Measurements from ENCODE around the gene RARB. TPM values are rescaled to one million over a fixed set of nuclear protein-coding genes. Genes with fewer than 3 reads are reported as not detected.

Gene RARB
- total and polyA plus RNA-seq, 9 of the 15 experiments (the other 6 are each of a cell fraction or from before 2014, with no cell fraction given) = 0.15 to 1.3 (median 0.27) TPM

DNA sequence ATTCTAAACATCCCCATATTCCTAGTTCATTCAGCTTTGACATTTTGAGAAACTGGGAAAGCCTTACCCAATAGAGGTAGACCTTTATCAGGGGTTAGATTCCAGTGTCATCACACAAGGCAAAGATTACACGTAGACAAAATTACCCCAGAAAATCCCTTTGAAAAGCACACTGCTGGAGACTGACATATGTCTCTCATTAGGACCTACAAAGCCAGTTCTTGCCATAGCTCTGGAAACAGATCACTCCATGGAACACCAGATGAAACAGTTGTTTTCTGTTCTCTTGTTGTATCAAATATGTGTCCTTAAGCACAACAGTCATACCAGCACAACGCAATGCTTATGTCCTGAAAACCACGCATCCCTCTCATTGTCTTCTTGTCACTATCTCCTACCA lies 44.7 kb downstream of the RARB start:
- Histone ChIP-seq H3K27ac (ENCODE audit: extremely low read depth, low read depth, low read length) (no peak overlapping the region), H3K4me2 (ENCODE audit: insufficient read depth, low read length) (no peak overlapping the region), H3K4me1 (replicated peaks in 1 of 2; ENCODE audit: control insufficient read depth in 2 of 2, insufficient read depth in 2 of 2, low read length in 2 of 2) (no peaks in the 10 kb centered on the region), H3K36me3 (ENCODE audit: control insufficient read depth, insufficient read depth, low read length) (no peaks in the 10 kb centered on the region), H2AFZ (ENCODE audit: low read depth, low read length) (no peak overlapping the region), H3K27me3 (ENCODE audit: control insufficient read depth in 2 of 2, insufficient read depth in 2 of 2, low read length in 2 of 2) (no peaks in the 10 kb centered on the region), H4K20me1 (replicated peaks; ENCODE audit: control insufficient read depth, insufficient read depth, low read length) (no peaks in the 10 kb centered on the region), H3K79me2 (ENCODE audit: control insufficient read depth, insufficient read depth, low read length) (no peaks in the 10 kb centered on the region), H3K9me1 (ENCODE audit: control insufficient read depth, insufficient read depth, low read length) (no peaks in the 10 kb centered on the region), H3K4me3 (no peak overlapping the region), H3K9ac (ENCODE audit: insufficient read depth in 1 of 2, low read depth in 2 of 2, low read length in 2 of 2) (no peak overlapping the region), H3K9me3 (replicated peaks; ENCODE audit: control insufficient read depth, insufficient read depth, low read depth, low read length) (no peaks in the 10 kb centered on the region)
- BruUV-seq (replicated peaks) = no TSS peak
- no peak for FAIRE-seq
- ATAC-seq = no peak
- intact Hi-C loops (cut with micrococcal nuclease) = no loop called here
- CTCF ChIA-PET (ENCODE audit: low intra/inter-chr PET ratio) = no interaction called here
- DNase-seq (ENCODE audit: extremely low read depth in 1 of 4, low spot score in 3 of 4) = no peak
- in situ Hi-C loops (cut with MboI) = no loop called here
- POLR2A ChIA-PET = interaction anchor here (0.9 to 1.9 kb wide), 2 partner anchors 9 to 37 kb away, joined by 3 to 8 read pairs; no protein-coding TSS in a partner anchor
- WGBS (ENCODE audit: insufficient coverage, low coverage, missing lambda C conversion rate) = 0% methylated on average over 3 of the region's 3 CpGs
- TF ChIP-seq RFX5 (IDR thresholded peaks at IDR 0.05; ENCODE audit: low read depth, low read length) (no peak), ZNF324 (CRISPR knock-in tag; IDR thresholded peaks at IDR 0.05) (no peak), BRCA1 (IDR thresholded peaks at IDR 0.05) (no peak), BRCA1 (CRISPR knock-in tag; IDR thresholded peaks at IDR 0.05) (no peak), PHF20 (IDR thresholded peaks at IDR 0.05; ENCODE audit: partially characterized antibody) (no peak), MECOM (CRISPR knock-in tag; IDR thresholded peaks at IDR 0.05) (no peak), POLR2B (IDR thresholded peaks at IDR 0.05; ENCODE audit: low read depth, partially characterized antibody) (no peak), HLTF (IDR thresholded peaks at IDR 0.05) (no peak), KLF6 (CRISPR knock-in tag; IDR thresholded peaks at IDR 0.05; ENCODE audit: borderline replicate concordance) (no peak), FOXA3 (CRISPR knock-in tag; conservative IDR thresholded peaks at IDR 0.05 in 1 of 2, IDR thresholded peaks at IDR 0.05 in 1 of 2) (no peak), DNMT1 (IDR thresholded peaks at IDR 0.05) (no peak), PTRF (tag; IDR thresholded peaks at IDR 0.05) (no peak)
- TF ChIP-seq, protein P1, sequence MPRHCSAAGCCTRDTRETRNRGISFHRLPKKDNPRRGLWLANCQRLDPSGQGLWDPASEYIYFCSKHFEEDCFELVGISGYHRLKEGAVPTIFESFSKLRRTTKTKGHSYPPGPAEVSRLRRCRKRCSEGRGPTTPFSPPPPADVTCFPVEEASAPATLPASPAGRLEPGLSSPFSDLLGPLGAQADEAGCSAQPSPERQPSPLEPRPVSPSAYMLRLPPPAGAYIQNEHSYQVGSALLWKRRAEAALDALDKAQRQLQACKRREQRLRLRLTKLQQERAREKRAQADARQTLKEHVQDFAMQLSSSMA (CRISPR knock-in tag; IDR thresholded peaks at IDR 0.05) = no peak
- TF ChIP-seq, protein P2, sequence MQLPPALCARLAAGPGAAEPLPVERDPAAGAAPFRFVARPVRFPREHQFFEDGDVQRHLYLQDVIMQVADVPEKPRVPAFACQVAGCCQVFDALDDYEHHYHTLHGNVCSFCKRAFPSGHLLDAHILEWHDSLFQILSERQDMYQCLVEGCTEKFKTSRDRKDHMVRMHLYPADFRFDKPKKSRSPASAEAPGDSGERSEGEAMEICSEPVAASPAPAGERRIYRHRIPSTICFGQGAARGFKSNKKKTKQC (CRISPR knock-in tag; IDR thresholded peaks at IDR 0.05) = no peak
- TF ChIP-seq, protein P3, sequence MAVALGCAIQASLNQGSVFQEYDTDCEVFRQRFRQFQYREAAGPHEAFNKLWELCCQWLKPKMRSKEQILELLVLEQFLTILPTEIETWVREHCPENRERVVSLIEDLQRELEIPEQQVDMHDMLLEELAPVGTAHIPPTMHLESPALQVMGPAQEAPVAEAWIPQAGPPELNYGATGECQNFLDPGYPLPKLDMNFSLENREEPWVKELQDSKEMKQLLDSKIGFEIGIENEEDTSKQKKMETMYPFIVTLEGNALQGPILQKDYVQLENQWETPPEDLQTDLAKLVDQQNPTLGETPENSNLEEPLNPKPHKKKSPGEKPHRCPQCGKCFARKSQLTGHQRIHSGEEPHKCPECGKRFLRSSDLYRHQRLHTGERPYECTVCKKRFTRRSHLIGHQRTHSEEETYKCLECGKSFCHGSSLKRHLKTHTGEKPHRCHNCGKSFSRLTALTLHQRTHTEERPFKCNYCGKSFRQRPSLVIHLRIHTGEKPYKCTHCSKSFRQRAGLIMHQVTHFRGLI (CRISPR knock-in tag; IDR thresholded peaks at IDR 0.05) = no peak
- TF ChIP-seq, protein P4, sequence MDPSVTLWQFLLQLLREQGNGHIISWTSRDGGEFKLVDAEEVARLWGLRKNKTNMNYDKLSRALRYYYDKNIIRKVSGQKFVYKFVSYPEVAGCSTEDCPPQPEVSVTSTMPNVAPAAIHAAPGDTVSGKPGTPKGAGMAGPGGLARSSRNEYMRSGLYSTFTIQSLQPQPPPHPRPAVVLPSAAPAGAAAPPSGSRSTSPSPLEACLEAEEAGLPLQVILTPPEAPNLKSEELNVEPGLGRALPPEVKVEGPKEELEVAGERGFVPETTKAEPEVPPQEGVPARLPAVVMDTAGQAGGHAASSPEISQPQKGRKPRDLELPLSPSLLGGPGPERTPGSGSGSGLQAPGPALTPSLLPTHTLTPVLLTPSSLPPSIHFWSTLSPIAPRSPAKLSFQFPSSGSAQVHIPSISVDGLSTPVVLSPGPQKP (CRISPR knock-in tag; IDR thresholded peaks at IDR 0.05) = no peak
- TF ChIP-seq, protein P5, sequence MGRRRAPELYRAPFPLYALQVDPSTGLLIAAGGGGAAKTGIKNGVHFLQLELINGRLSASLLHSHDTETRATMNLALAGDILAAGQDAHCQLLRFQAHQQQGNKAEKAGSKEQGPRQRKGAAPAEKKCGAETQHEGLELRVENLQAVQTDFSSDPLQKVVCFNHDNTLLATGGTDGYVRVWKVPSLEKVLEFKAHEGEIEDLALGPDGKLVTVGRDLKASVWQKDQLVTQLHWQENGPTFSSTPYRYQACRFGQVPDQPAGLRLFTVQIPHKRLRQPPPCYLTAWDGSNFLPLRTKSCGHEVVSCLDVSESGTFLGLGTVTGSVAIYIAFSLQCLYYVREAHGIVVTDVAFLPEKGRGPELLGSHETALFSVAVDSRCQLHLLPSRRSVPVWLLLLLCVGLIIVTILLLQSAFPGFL (CRISPR knock-in tag; IDR thresholded peaks at IDR 0.05) = no peak
- TF ChIP-seq, protein P6, sequence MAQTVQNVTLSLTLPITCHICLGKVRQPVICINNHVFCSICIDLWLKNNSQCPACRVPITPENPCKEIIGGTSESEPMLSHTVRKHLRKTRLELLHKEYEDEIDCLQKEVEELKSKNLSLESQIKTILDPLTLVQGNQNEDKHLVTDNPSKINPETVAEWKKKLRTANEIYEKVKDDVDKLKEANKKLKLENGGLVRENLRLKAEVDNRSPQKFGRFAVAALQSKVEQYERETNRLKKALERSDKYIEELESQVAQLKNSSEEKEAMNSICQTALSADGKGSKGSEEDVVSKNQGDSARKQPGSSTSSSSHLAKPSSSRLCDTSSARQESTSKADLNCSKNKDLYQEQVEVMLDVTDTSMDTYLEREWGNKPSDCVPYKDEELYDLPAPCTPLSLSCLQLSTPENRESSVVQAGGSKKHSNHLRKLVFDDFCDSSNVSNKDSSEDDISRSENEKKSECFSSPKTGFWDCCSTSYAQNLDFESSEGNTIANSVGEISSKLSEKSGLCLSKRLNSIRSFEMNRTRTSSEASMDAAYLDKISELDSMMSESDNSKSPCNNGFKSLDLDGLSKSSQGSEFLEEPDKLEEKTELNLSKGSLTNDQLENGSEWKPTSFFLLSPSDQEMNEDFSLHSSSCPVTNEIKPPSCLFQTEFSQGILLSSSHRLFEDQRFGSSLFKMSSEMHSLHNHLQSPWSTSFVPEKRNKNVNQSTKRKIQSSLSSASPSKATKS (CRISPR knock-in tag; IDR thresholded peaks at IDR 0.05) = no peak

Data from K562 (cell line).